NOMO-1 treated with DMSO at 0.1 percent for 48 hours (cell line): ENCODE measurements around the gene CADM4.
A peak's percentile ranks its signal among the peaks of the same experiment; 100 is the strongest.
"Not testable (repeated sequence)": the region's sequence is repeated elsewhere in the genome, so short reads cannot be mapped to it uniquely, and the experiment has no call there.

Source experiments
- DNase-seq: peaks from one replicate; lab custom pipeline; 2025; ENCODE audit not compliant: unreplicated experiment; lab: John Stamatoyannopoulos, UW

The CADM4 gene

DNA sequence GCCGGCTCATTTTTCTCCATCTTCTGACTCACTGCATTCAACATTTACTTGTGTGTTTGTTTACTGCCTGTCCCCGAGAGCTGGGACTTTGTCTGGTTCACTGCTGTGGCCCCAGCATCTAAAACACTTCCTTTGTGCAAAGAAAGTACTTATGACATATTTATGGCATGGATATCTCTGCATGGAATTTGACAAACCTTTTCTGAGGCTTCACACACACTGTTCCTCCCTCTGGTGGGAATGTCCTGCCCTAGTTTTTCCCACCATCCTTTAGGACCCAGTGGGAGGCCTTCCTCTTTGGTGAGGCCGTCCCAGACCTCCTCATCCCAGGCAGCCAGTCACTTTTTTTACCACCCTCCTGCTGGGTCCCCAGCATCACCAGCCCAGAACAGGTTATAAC lies 29.2 kb downstream of the CADM4 start:
- DNase-seq, result no peak

DNA sequence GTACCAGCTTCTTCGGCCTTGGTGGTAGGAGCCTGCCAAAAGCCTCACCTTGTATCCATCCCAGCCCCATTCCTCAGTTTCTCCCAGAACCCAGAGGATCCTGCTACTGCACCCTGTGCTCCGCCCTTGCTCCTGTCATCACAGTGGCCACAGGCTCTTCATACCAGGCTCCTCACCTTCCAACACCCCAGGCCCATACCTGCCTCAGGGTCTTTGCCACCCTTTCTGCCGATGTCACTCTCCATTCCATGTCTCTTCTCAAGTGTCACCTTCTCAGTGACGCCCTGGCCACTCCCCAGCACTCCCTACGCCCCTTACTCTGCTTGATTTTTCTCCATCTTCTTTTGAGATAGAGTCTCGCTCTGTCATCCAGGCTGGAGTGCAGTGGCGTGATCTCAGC lies 29.8 kb downstream of the CADM4 start:
- DNase-seq, result no peak

DNA sequence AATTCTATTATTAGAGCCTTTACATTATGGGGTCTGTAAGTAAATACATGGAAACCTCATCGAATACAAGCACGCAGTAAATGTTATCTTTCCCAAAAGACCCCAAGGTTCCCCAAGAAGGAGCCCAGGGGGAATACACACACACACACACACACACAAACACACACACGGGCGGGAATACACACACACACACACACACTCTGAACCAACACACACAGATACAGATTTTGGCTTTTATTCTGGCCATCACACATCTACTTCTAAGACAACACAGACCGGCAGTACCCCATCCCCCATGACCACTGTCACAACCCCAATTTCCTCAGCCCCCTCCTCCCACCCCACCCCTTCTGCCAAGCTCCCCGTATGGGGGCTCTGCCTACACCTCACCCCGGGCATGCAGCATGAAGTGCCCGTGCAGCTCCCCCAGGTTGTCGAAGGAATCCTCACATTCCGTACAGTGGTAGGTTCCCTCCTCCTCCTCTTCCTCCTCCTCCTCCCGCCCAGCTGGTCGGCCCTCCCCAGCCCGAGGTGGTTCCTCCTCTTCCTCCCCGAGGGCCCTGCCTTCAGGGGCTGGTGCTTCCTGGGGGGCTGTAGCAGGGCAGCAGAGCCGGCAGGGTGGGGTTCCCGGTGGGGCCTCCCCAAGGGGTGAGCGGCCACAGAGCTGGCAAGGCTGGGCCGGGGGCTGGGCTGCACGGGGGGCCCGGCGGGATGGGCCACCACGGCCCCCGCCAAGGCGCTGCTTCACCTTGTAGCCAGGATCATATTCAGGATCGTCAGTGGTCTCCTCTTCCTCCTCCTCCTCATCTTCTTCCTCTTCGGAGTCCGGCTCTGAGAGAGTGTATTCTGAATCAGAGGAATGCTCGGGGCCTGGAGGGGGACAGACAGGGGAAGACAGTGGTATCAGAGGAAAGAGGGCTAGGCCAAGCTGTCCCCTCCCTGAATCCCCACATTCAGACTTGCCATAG lies 32.1 kb downstream of the CADM4 start:
- DNase-seq, result no peak

DNA sequence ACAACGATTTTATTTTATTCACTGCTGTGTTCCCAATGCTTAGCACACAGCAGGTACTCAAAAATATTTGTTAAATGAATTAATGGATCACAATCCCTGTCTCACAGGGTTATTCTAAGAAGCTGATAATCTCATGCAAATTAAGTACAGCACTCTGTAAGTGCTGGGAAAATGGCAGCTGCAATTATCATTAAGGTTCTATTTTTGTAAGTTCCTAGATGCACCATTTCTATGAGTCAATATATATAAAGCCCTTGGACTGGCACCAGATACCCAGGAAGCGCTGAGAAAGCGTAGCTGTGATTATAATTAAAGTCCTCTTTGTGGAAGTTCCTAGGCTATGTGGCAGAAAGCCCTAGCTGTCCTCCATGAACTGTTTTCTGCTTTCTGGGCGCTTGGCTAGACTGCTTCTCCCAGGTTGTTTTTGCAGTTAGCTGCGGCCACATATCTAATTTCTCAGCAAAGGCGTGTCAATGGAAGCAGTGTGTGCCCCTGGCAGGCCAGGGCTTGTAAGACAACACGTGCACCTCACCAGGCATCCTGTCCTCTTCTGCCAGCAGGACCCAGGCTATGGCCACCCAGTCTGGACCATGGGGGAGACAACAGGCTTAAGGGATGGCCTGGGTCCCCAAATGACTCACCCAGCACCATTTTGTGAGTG lies 33.0 kb downstream of the CADM4 start:
- no peak for DNase-seq

DNA sequence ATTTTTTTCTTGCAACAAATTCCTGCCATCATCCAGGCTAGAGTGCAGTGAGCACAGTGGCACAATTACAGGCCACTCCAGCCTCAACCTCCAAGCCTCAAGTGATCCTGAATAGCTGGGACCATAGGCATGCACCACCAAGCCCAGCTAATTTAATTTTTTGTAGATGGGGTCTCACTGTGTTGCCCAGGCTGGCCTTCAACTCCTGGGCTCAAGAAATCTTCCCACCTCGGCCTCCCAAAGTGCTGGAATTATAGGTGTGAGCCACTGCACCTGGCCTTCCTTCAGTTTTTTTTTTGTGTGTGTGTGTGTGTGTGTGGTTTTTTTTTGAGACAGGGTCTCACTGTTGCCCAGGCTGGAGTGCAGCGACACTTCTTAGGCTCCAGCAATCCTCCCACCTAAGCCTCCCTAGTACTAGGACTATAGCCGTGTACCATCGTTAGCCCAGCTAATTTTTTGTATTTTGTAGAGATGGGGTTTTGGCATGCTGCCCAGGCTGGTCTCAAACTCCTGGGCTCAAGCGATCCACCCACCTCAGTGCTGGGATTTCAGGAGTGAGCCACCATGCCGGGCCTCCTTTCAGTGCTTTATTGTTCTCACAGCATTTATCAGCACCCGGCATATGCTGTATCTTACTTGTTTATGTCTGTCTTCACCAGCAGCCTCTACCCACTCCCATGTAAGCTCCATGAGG lies 33.6 kb downstream of the CADM4 start:
- no peak for DNase-seq

DNA sequence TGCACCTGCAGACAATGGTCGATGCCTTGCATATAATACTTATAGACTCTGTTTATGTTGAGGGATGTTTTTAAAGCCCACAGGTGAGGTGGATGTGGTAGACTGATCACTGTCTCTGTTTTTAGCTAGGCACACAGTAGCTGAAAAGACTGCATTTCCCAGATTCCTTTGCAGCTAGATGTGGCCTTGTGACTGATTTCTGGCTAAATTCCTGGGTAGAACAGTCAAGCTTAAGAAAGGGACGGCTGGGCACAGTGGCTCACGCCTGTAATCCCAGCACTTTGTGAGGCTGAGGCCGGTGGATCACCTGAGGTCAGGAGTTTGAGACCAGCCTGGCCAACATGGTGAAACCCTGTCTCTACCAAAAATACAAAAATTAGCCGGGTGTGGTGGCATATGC lies 39.3 kb downstream of the CADM4 start:
- not testable (repeated sequence) for DNase-seq

DNA sequence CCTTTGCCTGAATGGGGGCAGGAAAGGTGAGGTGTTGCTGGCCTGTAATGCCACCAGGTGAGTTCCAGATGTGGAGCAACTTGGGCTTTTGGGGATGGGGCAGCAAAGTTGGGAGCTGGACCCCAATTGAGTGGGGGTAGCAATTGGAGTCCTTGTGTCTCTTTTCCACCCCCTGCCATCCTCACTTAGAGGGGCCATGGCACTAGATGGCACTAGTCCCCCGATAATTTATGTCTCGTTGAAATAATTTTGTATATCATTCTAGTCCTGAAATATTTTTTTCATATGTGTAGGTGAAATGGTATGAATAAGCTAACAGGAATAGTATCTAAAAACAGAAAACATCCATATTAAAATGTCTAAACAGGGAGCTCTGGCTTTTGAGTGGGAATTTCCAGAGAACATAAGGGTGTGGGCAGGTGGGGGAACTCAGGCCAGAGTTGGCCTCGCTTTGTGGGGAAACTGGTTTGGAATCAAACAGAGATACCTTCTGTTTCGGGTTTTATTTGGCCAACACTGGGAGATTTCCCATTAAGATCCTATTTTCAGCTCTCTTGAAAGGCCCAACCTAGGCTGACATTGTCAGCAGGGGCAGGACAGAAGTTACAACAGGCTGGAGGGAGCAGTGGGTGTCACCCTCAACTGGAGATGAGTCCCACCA lies 39.9 kb downstream of the CADM4 start:
- DNase-seq, result no peak

DNA sequence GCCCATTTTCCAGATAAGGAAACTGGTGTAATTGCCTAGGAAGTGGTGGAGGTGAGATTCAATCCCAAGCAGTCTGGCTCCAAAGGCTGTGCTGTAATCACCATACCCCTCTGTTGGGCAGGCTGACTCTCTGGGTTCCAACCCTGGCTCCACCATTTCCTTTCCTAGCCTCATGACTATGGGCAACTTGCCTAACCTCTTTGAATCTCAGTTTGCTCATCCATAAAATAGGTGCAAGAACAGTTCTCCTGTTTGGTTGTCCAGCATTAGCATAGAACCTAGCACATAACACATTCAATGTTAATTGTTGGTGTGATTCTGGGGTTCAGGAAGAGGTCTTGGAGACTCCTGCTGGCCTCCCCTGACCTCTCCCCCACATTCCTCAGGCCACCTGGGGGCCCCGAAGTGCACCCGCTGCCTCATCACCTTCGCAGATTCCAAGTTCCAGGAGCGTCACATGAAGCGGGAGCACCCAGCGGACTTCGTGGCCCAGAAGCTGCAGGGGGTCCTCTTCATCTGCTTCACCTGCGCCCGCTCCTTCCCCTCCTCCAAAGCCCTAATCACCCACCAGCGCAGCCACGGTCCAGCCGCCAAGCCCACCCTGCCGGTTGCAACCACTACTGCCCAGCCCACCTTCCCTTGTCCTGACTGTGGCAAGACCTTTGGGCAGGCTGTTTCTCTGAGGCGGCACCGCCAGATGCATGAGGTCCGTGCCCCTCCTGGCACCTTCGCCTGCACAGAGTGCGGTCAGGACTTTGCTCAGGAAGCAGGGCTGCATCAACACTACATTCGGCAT lies 41.0 kb downstream of the CADM4 start:
- no peak for DNase-seq

DNA sequence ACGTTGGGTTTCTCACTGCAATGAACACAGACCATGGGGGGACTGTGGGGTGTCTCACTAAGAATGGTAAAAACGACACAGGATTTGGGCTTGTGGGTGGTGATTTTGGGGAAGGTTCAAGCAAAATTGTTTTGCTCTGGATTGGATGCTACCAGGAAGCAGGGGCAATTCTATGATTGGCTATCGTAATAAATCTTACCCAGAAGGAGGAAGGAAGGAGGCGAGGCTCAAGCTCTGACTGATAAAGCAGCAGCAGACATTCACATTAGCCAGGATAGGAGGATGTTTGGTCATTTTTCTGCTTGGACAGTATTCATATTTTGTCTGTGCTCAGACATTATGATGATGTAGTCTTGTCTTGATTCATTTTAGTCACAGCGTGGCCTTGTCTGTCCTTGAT lies 41.8 kb downstream of the CADM4 start:
- peak; percentile 30 for DNase-seq

DNA sequence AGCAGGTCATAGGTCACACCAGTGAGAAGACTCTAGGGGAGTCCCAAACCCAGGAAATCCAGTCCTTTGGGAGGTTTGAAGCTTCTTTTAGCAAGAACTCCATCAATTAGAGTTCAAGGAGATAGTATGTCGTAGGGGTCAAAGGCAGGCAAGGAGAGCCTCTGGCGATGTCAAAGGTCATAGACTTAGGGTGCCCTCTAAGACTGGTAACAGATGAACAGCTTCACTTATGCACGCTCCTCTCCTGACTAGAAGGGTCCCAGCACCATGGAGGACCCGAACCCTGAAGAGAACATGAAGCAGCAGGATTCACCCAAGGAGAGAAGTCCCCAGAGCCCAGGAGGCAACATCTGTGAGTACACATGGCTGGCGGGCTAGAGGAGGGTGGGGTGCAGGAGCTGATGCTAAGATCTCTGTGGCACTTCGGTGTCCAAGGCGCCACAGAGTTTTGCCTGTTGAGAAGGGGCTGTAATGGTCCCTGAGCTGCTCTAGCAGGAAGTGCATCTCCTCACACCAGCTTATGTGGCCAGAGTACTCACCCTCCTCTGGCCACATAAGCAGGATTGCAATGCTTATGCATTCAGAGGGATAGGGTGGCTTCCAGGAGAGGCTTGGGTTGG lies 42.7 kb downstream of the CADM4 start:
- no peak for DNase-seq

DNA sequence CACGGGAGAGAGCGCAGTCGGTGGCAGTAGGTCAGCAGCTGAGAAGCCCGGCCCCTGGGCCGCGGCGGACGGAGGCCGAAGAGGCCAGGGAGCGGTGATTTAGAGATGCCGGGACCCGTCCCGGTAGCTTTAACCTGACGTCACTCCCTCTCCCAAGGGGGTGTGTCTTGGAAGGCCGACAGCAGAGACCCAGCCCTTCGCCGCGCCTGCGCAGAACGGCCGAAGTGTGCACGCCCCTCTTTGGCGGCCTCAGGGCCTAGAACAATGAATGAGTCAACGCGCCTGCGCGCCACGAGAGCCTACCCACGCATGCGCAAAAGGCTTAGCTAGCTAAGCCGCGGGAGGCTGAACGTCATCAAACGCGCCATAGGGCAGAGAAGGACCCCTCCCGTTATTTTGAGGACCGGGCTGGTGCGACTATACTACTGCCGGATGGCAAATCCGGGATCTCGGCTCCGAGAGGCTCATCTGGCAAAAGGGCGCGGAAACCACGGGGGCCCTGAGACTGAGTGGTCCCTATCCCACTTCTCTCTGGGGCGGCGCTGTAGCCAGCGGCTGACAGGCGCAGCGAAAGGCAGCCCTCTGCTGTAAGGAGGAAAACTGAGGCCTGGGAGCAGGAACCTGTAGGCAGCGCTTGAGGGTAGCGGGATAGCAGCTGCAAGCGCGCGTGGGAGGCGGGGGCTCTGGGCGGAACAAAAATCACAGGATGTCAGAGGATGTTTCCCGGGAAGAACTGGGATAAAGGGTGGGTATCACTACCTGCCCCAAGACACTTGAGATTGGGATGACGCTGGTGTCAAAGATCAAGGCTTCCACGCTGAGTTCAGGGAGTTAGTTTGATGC lies 43.4 kb downstream of the CADM4 start, which contains the start of the genes IRGQ and ZNF576:
TSS of gene IRGQ (minus strand) at position 136 of the 843 bp plus-strand sequence. CDS start 796 bp downstream, outside the sequence.
TSS of gene ZNF576 (plus strand) at position 597 of the 843 bp plus-strand sequence. CDS start 514 bp downstream, outside the sequence.
- peak; percentile 98 for DNase-seq

DNA sequence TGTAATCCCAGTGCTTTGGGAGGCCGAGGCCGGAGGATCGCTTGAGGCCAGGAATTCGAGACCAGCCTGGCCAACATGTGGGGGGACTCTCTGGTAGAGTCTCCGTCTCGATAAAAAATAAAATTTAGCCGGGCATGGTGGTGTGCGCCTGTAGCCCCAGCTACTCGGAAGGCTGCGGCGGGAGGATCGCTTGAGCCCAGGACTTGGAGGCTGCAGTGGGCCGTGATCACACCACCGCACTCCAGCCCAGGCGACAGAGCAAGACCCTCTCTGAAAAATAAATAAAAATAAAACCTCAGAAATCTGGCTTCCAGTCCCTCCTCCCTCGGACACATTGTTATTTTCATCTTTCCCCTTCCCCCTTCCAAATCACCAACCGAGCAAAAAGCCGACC lies 44.0 kb downstream of the CADM4 start:
- DNase-seq, result peak; percentile 46

DNA sequence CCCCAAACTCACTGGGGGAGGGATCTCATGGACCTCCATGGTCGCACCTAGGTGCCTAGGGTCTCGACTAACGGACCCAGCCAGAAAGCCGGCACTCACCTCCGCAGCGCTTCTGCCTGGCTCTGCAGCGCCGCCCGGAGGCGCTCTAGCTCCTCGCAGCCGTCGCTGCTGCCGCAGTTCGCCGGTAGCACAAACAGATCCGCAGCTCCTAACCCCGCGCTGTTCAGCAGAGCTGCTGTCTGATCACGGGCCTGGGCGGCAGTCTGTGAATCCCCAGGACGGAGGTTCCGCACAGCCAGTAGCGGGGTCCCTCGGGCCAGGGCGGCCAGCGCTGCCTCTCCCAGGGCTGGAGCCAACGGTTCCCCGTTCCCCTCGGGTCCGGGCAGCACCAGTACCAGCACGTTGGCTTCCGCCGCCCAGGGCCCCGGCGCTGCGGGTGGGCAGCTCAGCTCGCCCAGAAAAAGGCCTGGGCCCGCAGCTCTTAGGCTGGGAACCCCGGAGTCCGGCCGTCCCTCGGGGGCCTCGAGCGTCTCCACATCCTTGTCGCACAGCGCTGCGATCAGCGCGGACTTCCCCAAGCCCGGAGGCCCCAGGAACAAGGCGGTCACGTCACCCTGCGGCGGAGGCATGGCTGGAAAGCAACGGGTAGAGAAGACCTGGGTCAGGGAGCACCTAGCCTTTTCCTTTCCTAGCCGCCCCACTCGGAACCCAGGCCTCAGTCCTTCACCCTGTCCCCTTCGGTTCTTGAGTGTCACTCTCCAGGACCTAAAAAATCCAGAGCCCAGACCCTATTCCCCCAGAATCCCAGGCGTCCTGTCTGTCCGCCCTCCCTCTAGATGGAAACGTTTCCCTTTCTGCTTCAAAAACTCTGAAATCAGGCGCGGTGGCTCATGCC lies 44.7 kb downstream of the CADM4 start:
- DNase-seq, result peak; percentile 68

DNA sequence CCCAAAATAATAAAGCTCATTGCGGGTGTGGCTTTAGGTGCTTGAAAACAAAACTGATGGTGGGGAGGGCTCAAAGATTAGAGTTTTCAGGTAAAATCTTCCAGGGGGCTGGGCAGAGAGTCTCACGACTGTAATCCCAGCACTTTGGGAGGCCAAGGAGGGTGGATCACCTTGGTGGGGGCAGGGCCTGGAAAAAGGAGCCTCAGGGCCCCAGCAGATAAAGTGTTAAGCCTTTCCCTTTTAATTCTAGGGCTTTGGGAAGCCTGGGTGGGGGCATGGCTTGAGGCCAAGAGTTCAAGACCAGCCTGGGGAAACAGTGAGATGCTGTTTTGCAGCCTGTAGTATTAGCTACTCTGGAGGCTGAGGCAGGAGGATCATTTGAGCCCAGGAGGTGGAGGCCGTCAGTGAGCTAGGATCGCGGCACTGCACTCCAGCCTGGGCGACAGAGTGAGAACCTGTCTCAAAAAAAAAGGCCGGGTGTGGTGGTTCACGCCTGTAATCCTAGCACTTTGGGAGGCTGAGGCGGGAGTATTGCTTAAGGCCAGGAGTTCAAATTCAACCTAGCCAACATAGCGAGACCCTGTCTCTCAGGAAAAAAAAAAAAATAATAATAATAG lies 45.5 kb downstream of the CADM4 start:
- no peak for DNase-seq

DNA sequence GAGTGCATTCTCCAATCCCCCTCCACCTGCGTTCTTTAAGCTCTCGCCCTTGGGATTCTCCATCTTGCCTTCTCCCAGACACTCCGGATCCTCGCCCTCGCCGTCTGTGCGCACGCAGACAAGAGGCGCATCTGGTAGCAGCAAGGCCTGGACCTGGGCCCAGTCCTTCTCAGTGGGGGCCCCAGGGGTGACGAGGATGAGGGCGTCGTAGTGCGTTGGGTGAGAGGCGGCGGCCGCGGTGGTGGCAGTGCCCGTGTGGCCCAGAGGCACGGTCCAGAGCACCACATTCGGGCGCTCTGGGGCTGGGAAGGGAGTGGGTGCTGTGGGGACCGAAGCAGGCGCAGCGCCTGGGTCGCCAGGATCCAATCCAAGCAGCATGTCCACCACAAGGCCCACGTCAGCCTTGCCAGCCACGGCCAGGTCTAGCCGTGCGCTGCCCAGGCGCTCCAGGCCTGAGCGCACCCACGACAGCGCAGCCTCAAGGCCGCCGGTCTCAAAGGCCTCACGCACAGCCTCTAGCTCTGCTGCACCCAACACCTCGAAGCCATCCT lies 46.8 kb downstream of the CADM4 start:
- DNase-seq, result no peak

DNA sequence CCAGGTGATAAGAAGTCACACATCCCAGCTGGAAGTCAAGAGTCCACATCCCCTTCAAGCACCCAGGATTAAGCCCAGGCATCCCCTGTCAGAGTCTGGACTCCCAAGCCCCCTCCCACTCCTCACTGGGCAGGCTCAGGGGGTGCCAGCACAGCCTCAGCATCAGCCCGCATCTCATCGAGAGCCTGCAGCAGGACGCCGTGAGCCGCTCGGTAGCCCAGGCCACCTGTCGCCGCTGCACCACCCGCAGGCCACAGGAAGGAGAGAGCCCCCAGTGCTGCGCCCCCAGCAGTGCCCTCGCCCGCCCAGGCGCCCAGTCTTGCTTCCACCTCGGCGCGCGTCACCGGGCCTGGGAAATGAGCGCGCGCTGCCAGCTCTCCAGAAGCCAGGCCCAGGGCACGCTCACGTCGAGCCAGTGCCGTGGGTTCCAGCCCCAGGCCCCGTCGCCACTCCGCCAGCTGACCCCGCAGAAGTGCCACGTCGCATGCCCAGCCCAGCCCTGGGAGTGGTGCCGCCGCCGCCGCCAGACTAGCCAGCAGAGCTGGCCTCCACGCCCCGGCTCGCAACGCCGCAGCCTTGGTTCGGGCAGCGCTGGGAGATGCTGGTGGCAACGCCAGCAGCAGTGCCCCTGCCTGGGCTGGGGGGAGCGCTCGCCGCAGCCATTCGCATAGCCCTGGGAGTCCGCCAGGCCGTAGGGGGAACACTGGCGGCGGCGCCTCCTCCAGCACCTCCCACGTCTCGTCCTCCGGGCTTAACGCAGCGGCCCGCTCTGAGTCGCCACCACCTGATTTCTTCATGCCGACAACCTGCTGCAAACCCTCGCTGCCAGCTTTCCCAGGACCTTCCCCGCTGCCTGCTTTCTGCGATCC lies 47.5 kb downstream of the CADM4 start:
- no peak for DNase-seq
